GM12878 (cell line): ENCODE data around the gene TRDN. TPM values are rescaled to one million over a fixed set of nuclear protein-coding genes. Genes with fewer than 3 reads are reported as not detected.

Experiments
- ATAC-seq: fragments of 200-7000 bp; cut with Tn5 transposase; 3 replicates; pipeline ENCODE4 v1.9.1; 2020; ENCODE audit warnings: mild to moderate bottlenecking, moderate library complexity
- BruUV-seq: library from RNA; stranded (reverse); fragments of 400-500 nt; replicated peaks from 2 replicates; lab custom pipeline; 2021; lab: Mats Ljungman, UMichigan
- CTCF ChIA-PET: fragments of 300-600 bp; sonication (Branson Sonifier 250); formaldehyde crosslinking; extraction: SDS; loops from one replicate; lab custom pipeline; 2021; ENCODE audit warnings: inconsistent platforms; lab: Yijun Ruan, JAX
- POLR2A ChIA-PET: fragments of 350-600 bp; formaldehyde crosslinking; extraction: SDS; loops from one replicate; lab custom pipeline; 2021; ENCODE audit warnings: inconsistent platforms; lab: Charles Lee
- RAD21 ChIA-PET: fragments of 300-600 bp; sonication (Branson Sonifier 250); formaldehyde crosslinking; loops from one replicate; lab custom pipeline; 2023; ENCODE audit warnings: antibody characterized with exemption; ENCODE audit not compliant: unreplicated experiment; lab: Charles Lee
- SMC1A ChIA-PET: fragments of 300-600 bp; sonication (Branson Sonifier 250); formaldehyde crosslinking; loops from one replicate; lab custom pipeline; 2023; ENCODE audit not compliant: unreplicated experiment, uncharacterized antibody; lab: Charles Lee
- DNase-seq: peaks from one replicate; pipeline ENCODE4 v3.0.0-alpha.2; 2011; ENCODE audit warnings: low read depth, low spot score
- FAIRE-seq: peaks from 3 replicates; lab custom pipeline; 2011; peaks lifted over from hg19 to GRCh38; lab: Jason Lieb, UNC
- H2AFZ ChIP-seq: 2 replicates; pipeline ENCODE4 v1.6.0; 2011; ENCODE audit warnings: low read depth, low read length, control low read depth; ENCODE audit not compliant: control insufficient read depth
- H3K27ac ChIP-seq: 2 replicates; pipeline ENCODE4 v1.5.1; 2011; ENCODE audit warnings: control low read depth; ENCODE audit not compliant: control insufficient read depth, insufficient read depth
- H3K27me3 ChIP-seq, 2 experiments: replicated peaks in 1 of 2; 2 replicates each; pipeline versions ENCODE4 v1.6.0 to v1.6.1; 2011; ENCODE audit warnings: low read length in 1 of 2; ENCODE audit not compliant: control insufficient read depth in 2 of 2, insufficient read depth in 2 of 2
- H3K36me3 ChIP-seq, 2 experiments: 2 replicates each; pipeline ENCODE4 v1.5.1; 2011; ENCODE audit warnings: low read length in 1 of 2; ENCODE audit not compliant: control insufficient read depth in 2 of 2, insufficient read depth in 2 of 2
- H3K4me1 ChIP-seq: 2 replicates; pipeline ENCODE4 v1.6.1; 2011; ENCODE audit warnings: mild to moderate bottlenecking, low read length, moderate library complexity, mixed read lengths; ENCODE audit not compliant: control insufficient read depth, insufficient read depth
- H3K4me2 ChIP-seq: 2 replicates; pipeline ENCODE4 v1.6.0; 2011; ENCODE audit warnings: control low read depth; ENCODE audit not compliant: control insufficient read depth, insufficient read depth
- H3K4me3 ChIP-seq: fragments of 200-600 bp; sonication (generic); 2 replicates; pipeline ENCODE4 v1.5.1; 2016
- H3K79me2 ChIP-seq: 2 replicates; pipeline ENCODE4 v1.6.0; 2011; ENCODE audit warnings: low read length; ENCODE audit not compliant: control insufficient read depth, insufficient read depth
- H3K9ac ChIP-seq: 2 replicates; pipeline ENCODE4 v1.8.0; 2011; ENCODE audit warnings: low read length, control low read depth, mixed read lengths; ENCODE audit not compliant: control insufficient read depth, insufficient read depth
- H3K9me3 ChIP-seq: replicated peaks from 3 replicates; pipeline ENCODE4 v1.5.1; 2011; ENCODE audit warnings: mild to moderate bottlenecking, low read length; ENCODE audit not compliant: control insufficient read depth, insufficient read depth
- H4K20me1 ChIP-seq: 2 replicates; pipeline ENCODE4 v1.6.0; 2011; ENCODE audit not compliant: control insufficient read depth, insufficient read depth
- BCL11A ChIP-seq: IDR thresholded peaks from 2 replicates; pipeline ENCODE4 v1.6.1; 2011; ENCODE audit warnings: low read depth, low read length
- BCL3 ChIP-seq: IDR thresholded peaks from 2 replicates; pipeline ENCODE4 v1.6.1; 2011; ENCODE audit warnings: borderline replicate concordance, low read depth, mild to moderate bottlenecking, moderate library complexity, low read length; ENCODE audit not compliant: insufficient read depth, poor library complexity, severe bottlenecking
- CREM ChIP-seq: IDR thresholded peaks from 2 replicates; pipeline ENCODE4 v1.6.1; 2014; ENCODE audit warnings: antibody characterized with exemption, low read depth
- MTA2 ChIP-seq: fragments of 450-650 bp; IDR thresholded peaks from 2 replicates; pipeline ENCODE4 v1.6.1; 2016; ENCODE audit warnings: low read depth, mild to moderate bottlenecking, moderate library complexity
- NFIC ChIP-seq: IDR thresholded peaks from 2 replicates; pipeline ENCODE4 v1.6.1; 2012; ENCODE audit warnings: low read depth, mild to moderate bottlenecking, inconsistent platforms, low read length, moderate library complexity
- NFYA ChIP-seq: IDR thresholded peaks from 2 replicates; pipeline ENCODE4 v1.6.1; 2011; ENCODE audit warnings: low read depth, mild to moderate bottlenecking, low read length, improper control_type of control experiment, borderline replicate concordance
- PAX8 ChIP-seq: fragments of 450-650 bp; IDR thresholded peaks from 2 replicates; pipeline ENCODE4 v1.6.1; 2017; ENCODE audit warnings: mild to moderate bottlenecking, moderate library complexity
- REST ChIP-seq: IDR thresholded peaks from 2 replicates; pipeline ENCODE4 v1.6.1; 2012; ENCODE audit warnings: mild to moderate bottlenecking, low read depth, low read length
- SMAD1 ChIP-seq: fragments of 450-650 bp; IDR thresholded peaks from 2 replicates; pipeline ENCODE4 v1.6.1; 2018; ENCODE audit warnings: mild to moderate bottlenecking, low read depth; ENCODE audit not compliant: partially characterized antibody
- SMC3 ChIP-seq: IDR thresholded peaks from 2 replicates; pipeline ENCODE4 v1.6.1; 2011; ENCODE audit warnings: low read length, improper control_type of control experiment, borderline replicate concordance
- STAT3 ChIP-seq: IDR thresholded peaks from 2 replicates; pipeline ENCODE4 v1.6.1; 2011; ENCODE audit warnings: low read depth, low read length, improper control_type of control experiment
- YBX1 ChIP-seq: fragments of 450-650 bp; IDR thresholded peaks from 2 replicates; pipeline ENCODE4 v1.6.1; 2016; ENCODE audit warnings: antibody characterized with exemption
- WGBS: methylation state at CpG from one replicate; pipeline ENCODE4 v1.1.6; 2016; ENCODE audit warnings: low lambda C conversion rate; ENCODE audit not compliant: insufficient replicate concordance, insufficient coverage; ENCODE audit errors: missing lambda C conversion rate; 5-methylcytosine and 5-hydroxymethylcytosine counted together
- in situ Hi-C: fragments of 300-500 bp; cut with MboI; formaldehyde crosslinking; loops from 9 replicates; pipeline ENCODE4 v1.14.3; 2018; ENCODE audit warnings: mixed read lengths
- intact Hi-C: fragments of 100-400 bp; cut with micrococcal nuclease; formaldehyde crosslinking; loops from one replicate; pipeline ENCODE4 v1.14.2; 2022; ENCODE audit not compliant: unreplicated experiment
- polyA plus RNA-seq, 11 experiments: library from polyadenylated mRNA; depleted of rRNA in 4 of 11; unstranded in 6 of 11; stranded (reverse) in 5 of 11; fragments of >200 nt; fragmentation: Nextera tagmentation in 4 of 11; fragmentation: Illumina TruSeq in 1 of 11; extraction: Ambion mirVana in 4 of 11; extraction: Trizol in 1 of 11; gene quantifications; 1 replicate in 1 of 11; 2 replicates in 10 of 11; pipeline versions ENCODE4 v1.2.1 to v1.2.3, GENCODE V29; 2011 to 2016; ENCODE audit warnings: inconsistent platforms in 2 of 11, missing spikeins in 2 of 11, low read depth in 1 of 11
- total RNA-seq, 4 experiments: library from RNA; depleted of rRNA in 3 of 4; stranded (reverse); fragments of >200 nt in 3 of 4; fragmentation: Illumina TruSeq in 1 of 4; extraction: Trizol in 1 of 4; gene quantifications; 2 replicates each; pipeline versions ENCODE4 v1.2.1 to v1.2.3, GENCODE V29; 2013 to 2021
- TF ChIP-seq, protein P1 (sequence below): IDR thresholded peaks from 2 replicates; pipeline ENCODE4 v1.6.1; 2012; ENCODE audit warnings: low read depth, low read length, improper control_type of control experiment
- TF ChIP-seq, protein P2 (sequence below): fragments of 450-650 bp; IDR thresholded peaks from 2 replicates; pipeline ENCODE4 v1.6.1; 2017; ENCODE audit warnings: antibody characterized with exemption, mild to moderate bottlenecking, moderate library complexity
- TF ChIP-seq, protein P3 (sequence below): fragments of 450-650 bp; IDR thresholded peaks from 2 replicates; pipeline ENCODE4 v1.6.1; 2016; ENCODE audit warnings: mild to moderate bottlenecking

Gene TRDN
- total and polyA plus RNA-seq, 10 of the 15 experiments (the other 5 are each of a cell fraction or from before 2014, with no cell fraction given): not detected

DNA sequence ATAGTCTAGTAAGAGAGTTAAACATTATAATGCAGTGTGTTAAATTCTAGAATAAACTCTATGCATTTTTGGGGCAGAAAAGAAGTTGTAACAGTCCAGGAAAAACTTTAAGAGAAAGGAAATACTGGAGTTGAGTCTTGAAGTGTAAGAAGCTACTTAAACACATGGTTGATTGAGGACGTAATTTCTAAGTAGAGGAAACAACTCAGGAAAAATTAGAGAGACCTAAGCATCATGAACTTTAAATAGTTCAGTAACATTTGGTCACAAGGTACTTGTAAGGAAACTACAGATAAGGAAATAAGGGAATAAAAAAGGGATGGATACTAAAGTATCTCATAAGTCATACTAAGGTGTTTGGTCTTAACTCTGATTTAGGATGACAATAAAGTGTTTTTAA lies 4.7 kb upstream of the TRDN start:
- in situ Hi-C loops: no loop called here
- ChIA-PET POLR2A (no interaction called here), CTCF (interaction anchor here (1.7 kb wide), 1 partner anchor 74 kb away, joined by 5 read pairs; no protein-coding TSS in a partner anchor), RAD21 (no interaction called here), SMC1A (interaction anchor here (1.1 to 2.0 kb wide), 3 partner anchors 13 to 74 kb away, joined by 3 to 6 read pairs (median 5); no protein-coding TSS in a partner anchor)
- intact Hi-C loops: no loop called here
- Histone ChIP-seq H2AFZ (no peak overlapping the region), H3K9ac (no peak overlapping the region), H3K27me3 (no peaks in the 10 kb centered on the region), H3K4me2 (no peak overlapping the region), H3K4me1 (no peaks in the 10 kb centered on the region), H3K79me2 (no peaks in the 10 kb centered on the region), H3K9me3 (no peaks in the 10 kb centered on the region), H3K36me3 (no peaks in the 10 kb centered on the region), H3K27ac (no peak overlapping the region), H3K4me3 (no peak overlapping the region), H4K20me1 (no peaks in the 10 kb centered on the region)
- 0% methylated on average over 1 of the region's 1 CpG for WGBS
- ATAC-seq (no peak), FAIRE-seq (no peak), DNase-seq (no peak)
- no TSS peak for BruUV-seq
- no peak for TF ChIP-seq YBX1
- no peak for TF ChIP-seq PAX8
- TF ChIP-seq, protein P1, sequence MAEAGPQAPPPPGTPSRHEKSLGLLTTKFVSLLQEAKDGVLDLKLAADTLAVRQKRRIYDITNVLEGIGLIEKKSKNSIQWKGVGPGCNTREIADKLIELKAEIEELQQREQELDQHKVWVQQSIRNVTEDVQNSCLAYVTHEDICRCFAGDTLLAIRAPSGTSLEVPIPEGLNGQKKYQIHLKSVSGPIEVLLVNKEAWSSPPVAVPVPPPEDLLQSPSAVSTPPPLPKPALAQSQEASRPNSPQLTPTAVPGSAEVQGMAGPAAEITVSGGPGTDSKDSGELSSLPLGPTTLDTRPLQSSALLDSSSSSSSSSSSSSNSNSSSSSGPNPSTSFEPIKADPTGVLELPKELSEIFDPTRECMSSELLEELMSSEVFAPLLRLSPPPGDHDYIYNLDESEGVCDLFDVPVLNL: no peak
- TF ChIP-seq REST: no peak
- TF ChIP-seq, protein P2, sequence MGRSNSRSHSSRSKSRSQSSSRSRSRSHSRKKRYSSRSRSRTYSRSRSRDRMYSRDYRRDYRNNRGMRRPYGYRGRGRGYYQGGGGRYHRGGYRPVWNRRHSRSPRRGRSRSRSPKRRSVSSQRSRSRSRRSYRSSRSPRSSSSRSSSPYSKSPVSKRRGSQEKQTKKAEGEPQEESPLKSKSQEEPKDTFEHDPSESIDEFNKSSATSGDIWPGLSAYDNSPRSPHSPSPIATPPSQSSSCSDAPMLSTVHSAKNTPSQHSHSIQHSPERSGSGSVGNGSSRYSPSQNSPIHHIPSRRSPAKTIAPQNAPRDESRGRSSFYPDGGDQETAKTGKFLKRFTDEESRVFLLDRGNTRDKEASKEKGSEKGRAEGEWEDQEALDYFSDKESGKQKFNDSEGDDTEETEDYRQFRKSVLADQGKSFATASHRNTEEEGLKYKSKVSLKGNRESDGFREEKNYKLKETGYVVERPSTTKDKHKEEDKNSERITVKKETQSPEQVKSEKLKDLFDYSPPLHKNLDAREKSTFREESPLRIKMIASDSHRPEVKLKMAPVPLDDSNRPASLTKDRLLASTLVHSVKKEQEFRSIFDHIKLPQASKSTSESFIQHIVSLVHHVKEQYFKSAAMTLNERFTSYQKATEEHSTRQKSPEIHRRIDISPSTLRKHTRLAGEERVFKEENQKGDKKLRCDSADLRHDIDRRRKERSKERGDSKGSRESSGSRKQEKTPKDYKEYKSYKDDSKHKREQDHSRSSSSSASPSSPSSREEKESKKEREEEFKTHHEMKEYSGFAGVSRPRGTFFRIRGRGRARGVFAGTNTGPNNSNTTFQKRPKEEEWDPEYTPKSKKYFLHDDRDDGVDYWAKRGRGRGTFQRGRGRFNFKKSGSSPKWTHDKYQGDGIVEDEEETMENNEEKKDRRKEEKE: no peak
- TF ChIP-seq CREM: no peak
- no peak for TF ChIP-seq BCL3
- TF ChIP-seq NFIC: no peak
- no peak for TF ChIP-seq SMC3
- TF ChIP-seq NFYA: no peak
- no peak for TF ChIP-seq BCL11A
- TF ChIP-seq, protein P3, sequence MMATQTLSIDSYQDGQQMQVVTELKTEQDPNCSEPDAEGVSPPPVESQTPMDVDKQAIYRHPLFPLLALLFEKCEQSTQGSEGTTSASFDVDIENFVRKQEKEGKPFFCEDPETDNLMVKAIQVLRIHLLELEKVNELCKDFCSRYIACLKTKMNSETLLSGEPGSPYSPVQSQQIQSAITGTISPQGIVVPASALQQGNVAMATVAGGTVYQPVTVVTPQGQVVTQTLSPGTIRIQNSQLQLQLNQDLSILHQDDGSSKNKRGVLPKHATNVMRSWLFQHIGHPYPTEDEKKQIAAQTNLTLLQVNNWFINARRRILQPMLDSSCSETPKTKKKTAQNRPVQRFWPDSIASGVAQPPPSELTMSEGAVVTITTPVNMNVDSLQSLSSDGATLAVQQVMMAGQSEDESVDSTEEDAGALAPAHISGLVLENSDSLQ: no peak
- TF ChIP-seq STAT3: no peak
- TF ChIP-seq SMAD1: no peak
- no peak for TF ChIP-seq MTA2
